Measurements from ENCODE around the gene CCNYL1.
"Not testable (repeated sequence)": the region's sequence is repeated elsewhere in the genome, so short reads cannot be mapped to it uniquely, and the experiment has no call there.

The CCNYL1 gene

GRCh38 chr2:207734636-207735512, 23.4 kb downstream of the CCNYL1 start:
- H3K4me1 ChIP-seq (ENCODE audit: control insufficient read depth, insufficient read depth, low read length), result no peaks in the 10 kb centered on the region
- H3K4me3 ChIP-seq (ENCODE audit: insufficient read depth, low read depth, low read length), result no peak overlapping the region
- no peaks in the 10 kb centered on the region for H3K27me3 ChIP-seq (ENCODE audit: control insufficient read depth, insufficient read depth, low read length, poor library complexity, severe bottlenecking)
- H3K27ac ChIP-seq (ENCODE audit: insufficient read depth, low read depth, low read length, poor library complexity, severe bottlenecking), result no peak overlapping the region
- no peaks in the 10 kb centered on the region for H3K9me3 ChIP-seq (ENCODE audit: control insufficient read depth, low read length)
- no peaks in the 10 kb centered on the region for H3K36me3 ChIP-seq (ENCODE audit: control insufficient read depth, insufficient read depth, low read length)
- WGBS, 2 experiments, result 96 to 100% methylated on average over 4 of the region's 4 CpGs

DNA sequence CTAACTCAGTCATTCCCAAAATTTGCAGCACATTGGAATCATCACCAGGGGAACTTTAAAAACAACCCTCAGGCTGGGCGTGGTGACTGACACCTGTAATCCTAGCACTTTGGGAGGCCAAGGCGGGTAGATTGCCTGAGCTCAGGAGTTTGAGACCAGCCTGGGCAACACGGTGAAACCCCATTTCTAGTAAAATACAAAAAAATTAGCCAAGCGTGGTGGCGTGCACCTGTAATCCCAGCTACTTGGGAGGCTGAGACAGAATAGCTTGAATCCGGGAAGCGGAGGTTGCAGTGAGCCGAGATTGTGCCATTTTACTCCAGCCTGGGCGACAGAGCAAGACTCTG, 24.0 kb downstream of the CCNYL1 start:
- not testable (repeated sequence) for H3K27me3 ChIP-seq (ENCODE audit: control insufficient read depth, insufficient read depth, low read length, poor library complexity, severe bottlenecking); H3K9me3 ChIP-seq (ENCODE audit: control insufficient read depth, low read length); H3K4me1 ChIP-seq (ENCODE audit: control insufficient read depth, insufficient read depth, low read length); H3K27ac ChIP-seq (ENCODE audit: insufficient read depth, low read depth, low read length, poor library complexity, severe bottlenecking); H3K36me3 ChIP-seq (ENCODE audit: control insufficient read depth, insufficient read depth, low read length); H3K4me3 ChIP-seq (ENCODE audit: insufficient read depth, low read depth, low read length)
- WGBS, 2 experiments, result 90 to 95% methylated on average over 9 of the region's 9 CpGs

DNA sequence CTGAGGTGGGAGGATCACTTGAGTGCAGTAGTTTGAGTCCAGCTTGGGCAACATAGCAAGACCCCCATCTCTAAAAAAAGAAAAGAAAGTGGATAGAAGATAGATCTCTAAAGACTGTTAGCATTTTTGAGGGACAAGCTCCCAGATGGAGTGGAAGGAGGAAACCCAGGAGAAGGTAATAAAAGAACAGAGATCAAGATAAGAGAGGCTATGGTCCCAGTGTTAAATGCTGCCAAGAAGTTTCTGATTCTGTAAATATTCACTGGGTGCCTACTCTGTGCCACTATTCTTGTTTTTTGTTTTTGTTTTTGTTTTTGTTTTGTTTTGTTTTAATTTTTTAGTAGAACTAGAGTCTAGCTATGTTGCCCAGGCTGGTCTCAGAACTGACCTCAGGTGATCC, 32.1 kb downstream of the CCNYL1 start:
- H3K4me1 ChIP-seq (ENCODE audit: control insufficient read depth, insufficient read depth, low read length), result no peaks in the 10 kb centered on the region
- no peaks in the 10 kb centered on the region for H3K27me3 ChIP-seq (ENCODE audit: control insufficient read depth, insufficient read depth, low read length, poor library complexity, severe bottlenecking)
- H3K4me3 ChIP-seq (ENCODE audit: insufficient read depth, low read depth, low read length), result no peak overlapping the region
- H3K9me3 ChIP-seq (ENCODE audit: control insufficient read depth, low read length), result no peaks in the 10 kb centered on the region
- H3K27ac ChIP-seq (ENCODE audit: insufficient read depth, low read depth, low read length, poor library complexity, severe bottlenecking), result no peak overlapping the region
- H3K36me3 ChIP-seq (ENCODE audit: control insufficient read depth, insufficient read depth, low read length), result no peaks in the 10 kb centered on the region

- Histone ChIP-seq H3K4me1 (ENCODE audit: control insufficient read depth, insufficient read depth, low read length) (no peaks in the 10 kb centered on the region), H3K36me3 (ENCODE audit: control insufficient read depth, insufficient read depth, low read length) (no peaks in the 10 kb centered on the region), H3K27me3 (ENCODE audit: control insufficient read depth, insufficient read depth, low read length, poor library complexity, severe bottlenecking) (no peaks in the 10 kb centered on the region), H3K9me3 (ENCODE audit: control insufficient read depth, low read length) (no peaks in the 10 kb centered on the region), H3K27ac (ENCODE audit: insufficient read depth, low read depth, low read length, poor library complexity, severe bottlenecking) (no peak overlapping the region), H3K4me3 (ENCODE audit: insufficient read depth, low read depth, low read length) (no peak overlapping the region)
- WGBS, 2 experiments, result 91% methylated on average over 2 of the region's 2 CpGs
Measured at GRCh38 chr2:207744050-207744449, 32.6 kb downstream of the CCNYL1 start.

GRCh38 chr2:207744451-207744850, 33.0 kb downstream of the CCNYL1 start:
- no peaks in the 10 kb centered on the region for H3K36me3 ChIP-seq (ENCODE audit: control insufficient read depth, insufficient read depth, low read length)
- no peak overlapping the region for H3K27ac ChIP-seq (ENCODE audit: insufficient read depth, low read depth, low read length, poor library complexity, severe bottlenecking)
- H3K4me3 ChIP-seq (ENCODE audit: insufficient read depth, low read depth, low read length), result no peak overlapping the region
- 90 to 93% methylated on average over 11 of the region's 11 CpGs for WGBS, 2 experiments
- H3K9me3 ChIP-seq (ENCODE audit: control insufficient read depth, low read length), result no peaks in the 10 kb centered on the region
- H3K4me1 ChIP-seq (ENCODE audit: control insufficient read depth, insufficient read depth, low read length), result no peaks in the 10 kb centered on the region
- no peaks in the 10 kb centered on the region for H3K27me3 ChIP-seq (ENCODE audit: control insufficient read depth, insufficient read depth, low read length, poor library complexity, severe bottlenecking)

GRCh38 chr2:207746131-207746530, 34.7 kb downstream of the CCNYL1 start:
- H3K36me3 ChIP-seq (ENCODE audit: control insufficient read depth, insufficient read depth, low read length), result peaks cover 5% of the 10 kb centered on the region
- WGBS, 2 experiments, result 39% methylated on average over 1 of the region's 1 CpG
- no peaks in the 10 kb centered on the region for H3K9me3 ChIP-seq (ENCODE audit: control insufficient read depth, low read length)
- H3K27ac ChIP-seq (ENCODE audit: insufficient read depth, low read depth, low read length, poor library complexity, severe bottlenecking), result no peak overlapping the region
- no peaks in the 10 kb centered on the region for H3K4me1 ChIP-seq (ENCODE audit: control insufficient read depth, insufficient read depth, low read length)
- no peaks in the 10 kb centered on the region for H3K27me3 ChIP-seq (ENCODE audit: control insufficient read depth, insufficient read depth, low read length, poor library complexity, severe bottlenecking)
- no peak overlapping the region for H3K4me3 ChIP-seq (ENCODE audit: insufficient read depth, low read depth, low read length)

DNA sequence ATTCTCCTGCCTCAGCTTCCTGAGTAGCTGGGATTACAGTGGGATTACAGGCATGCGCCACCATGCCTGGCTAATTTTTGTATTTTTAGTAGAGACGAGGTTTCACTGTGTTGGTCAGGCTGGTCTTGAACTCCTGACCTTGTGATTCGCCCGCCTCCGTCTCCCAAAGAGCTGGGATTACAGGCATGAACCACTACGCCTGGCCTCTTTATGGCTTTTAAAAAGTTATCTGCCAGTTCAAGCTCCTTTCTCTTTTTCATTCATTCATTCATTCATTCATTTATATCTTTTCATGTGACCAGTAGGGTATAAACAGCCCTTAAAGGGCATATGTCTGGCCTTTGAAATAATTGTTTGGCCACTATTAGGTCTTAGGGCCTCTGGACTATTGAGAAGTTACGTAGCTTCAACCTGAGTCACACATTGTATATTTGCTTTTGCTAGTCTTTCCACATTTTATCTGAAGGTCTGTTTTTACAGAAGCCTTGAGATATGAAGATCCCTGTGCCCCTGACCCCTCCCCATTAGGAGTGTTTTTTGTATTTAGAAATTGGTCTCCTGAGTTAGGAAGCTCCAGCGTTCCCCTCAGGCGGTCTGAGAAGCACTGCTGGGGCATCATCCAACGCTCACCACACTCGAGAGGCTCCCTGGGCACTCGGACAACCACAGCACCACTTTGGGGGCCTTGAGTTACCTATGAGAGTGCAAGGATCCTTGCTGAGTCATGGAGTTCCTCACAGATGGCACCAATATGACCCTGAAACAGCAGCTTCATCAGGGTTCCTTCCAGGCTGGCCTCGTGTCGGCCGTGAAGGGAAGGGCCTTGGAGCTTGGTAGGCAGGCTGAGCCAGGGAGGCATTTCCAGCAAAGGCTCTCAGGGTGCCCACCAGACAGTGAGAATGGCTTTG, 36.5 kb downstream of the CCNYL1 start:
- Histone ChIP-seq H3K27me3 (ENCODE audit: control insufficient read depth, insufficient read depth, low read length, poor library complexity, severe bottlenecking) (no peaks in the 10 kb centered on the region), H3K27ac (ENCODE audit: insufficient read depth, low read depth, low read length, poor library complexity, severe bottlenecking) (no peak overlapping the region), H3K4me3 (ENCODE audit: insufficient read depth, low read depth, low read length) (no peak overlapping the region), H3K36me3 (ENCODE audit: control insufficient read depth, insufficient read depth, low read length) (peaks cover 5% of the 10 kb centered on the region), H3K9me3 (ENCODE audit: control insufficient read depth, low read length) (no peaks in the 10 kb centered on the region), H3K4me1 (ENCODE audit: control insufficient read depth, insufficient read depth, low read length) (no peaks in the 10 kb centered on the region)
- WGBS, 2 experiments, result 90 to 94% methylated on average over 15 of the region's 15 CpGs

DNA sequence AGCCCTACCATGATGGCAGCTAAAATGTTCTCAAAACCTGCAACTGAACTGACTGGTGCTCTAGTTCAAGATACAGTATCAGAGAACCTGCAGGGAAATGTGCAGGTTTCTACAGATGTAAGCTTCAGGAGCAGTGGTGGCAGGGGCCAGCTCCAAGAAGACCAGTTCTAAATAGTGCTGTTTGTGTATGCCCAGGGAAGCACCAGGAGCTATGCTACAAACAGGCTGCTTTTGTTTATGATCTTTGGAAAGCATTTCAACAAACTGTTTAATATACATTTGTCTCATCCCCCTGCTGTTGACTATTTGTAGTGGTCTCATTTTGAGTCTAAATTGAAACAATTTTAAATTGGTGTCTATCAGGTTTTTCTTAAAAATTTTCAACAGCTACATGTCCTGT, 37.6 kb downstream of the CCNYL1 start:
- Histone ChIP-seq H3K4me3 (ENCODE audit: insufficient read depth, low read depth, low read length) (no peak overlapping the region), H3K36me3 (ENCODE audit: control insufficient read depth, insufficient read depth, low read length) (peaks cover 5% of the 10 kb centered on the region), H3K27me3 (ENCODE audit: control insufficient read depth, insufficient read depth, low read length, poor library complexity, severe bottlenecking) (no peaks in the 10 kb centered on the region), H3K9me3 (ENCODE audit: control insufficient read depth, low read length) (no peaks in the 10 kb centered on the region), H3K4me1 (ENCODE audit: control insufficient read depth, insufficient read depth, low read length) (no peaks in the 10 kb centered on the region), H3K27ac (ENCODE audit: insufficient read depth, low read depth, low read length, poor library complexity, severe bottlenecking) (no peak overlapping the region)

GRCh38 chr2:207749873-207750272, 38.4 kb downstream of the CCNYL1 start:
- Histone ChIP-seq H3K9me3 (ENCODE audit: control insufficient read depth, low read length) (no peaks in the 10 kb centered on the region), H3K36me3 (ENCODE audit: control insufficient read depth, insufficient read depth, low read length) (peaks cover 5% of the 10 kb centered on the region), H3K27ac (ENCODE audit: insufficient read depth, low read depth, low read length, poor library complexity, severe bottlenecking) (no peak overlapping the region), H3K4me1 (ENCODE audit: control insufficient read depth, insufficient read depth, low read length) (no peaks in the 10 kb centered on the region), H3K27me3 (ENCODE audit: control insufficient read depth, insufficient read depth, low read length, poor library complexity, severe bottlenecking) (no peaks in the 10 kb centered on the region), H3K4me3 (ENCODE audit: insufficient read depth, low read depth, low read length) (no peak overlapping the region)
- WGBS, 2 experiments, result 82 to 83% methylated on average over 2 of the region's 2 CpGs

DNA sequence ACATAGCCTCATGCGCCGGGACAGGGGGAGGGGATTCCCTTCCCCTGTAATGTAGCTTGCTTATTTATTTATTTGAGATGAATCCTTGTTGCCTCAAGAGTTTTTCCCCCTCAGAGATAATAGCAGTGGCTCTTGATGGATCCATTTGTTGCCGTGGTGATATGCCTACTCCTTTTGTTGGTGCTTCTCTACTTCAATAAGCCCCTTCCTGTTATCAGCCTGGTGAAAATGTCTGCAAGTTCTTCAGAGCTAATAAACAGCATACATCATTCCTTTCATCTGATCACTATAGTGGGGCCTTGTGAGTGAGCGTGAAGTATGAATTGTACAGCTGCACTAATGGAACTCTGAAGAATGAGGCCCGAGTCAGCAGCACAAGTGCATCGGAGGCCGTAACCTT, 38.9 kb downstream of the CCNYL1 start:
- Histone ChIP-seq H3K9me3 (ENCODE audit: control insufficient read depth, low read length) (no peaks in the 10 kb centered on the region), H3K4me3 (ENCODE audit: insufficient read depth, low read depth, low read length) (no peak overlapping the region), H3K27me3 (ENCODE audit: control insufficient read depth, insufficient read depth, low read length, poor library complexity, severe bottlenecking) (no peaks in the 10 kb centered on the region), H3K36me3 (ENCODE audit: control insufficient read depth, insufficient read depth, low read length) (peaks cover 5% of the 10 kb centered on the region), H3K27ac (ENCODE audit: insufficient read depth, low read depth, low read length, poor library complexity, severe bottlenecking) (no peak overlapping the region), H3K4me1 (ENCODE audit: control insufficient read depth, insufficient read depth, low read length) (no peaks in the 10 kb centered on the region)
- 95 to 96% methylated on average over 5 to 7 of the region's 7 CpGs for WGBS, 2 experiments
